Activated effector memory CD4-positive, alpha-beta T cell treated with anti-CD3 and anti-CD28 coated beads, Interleukin-2, amount 50 U/mL, for 16 hours (primary cell): ENCODE results near the gene SLC39A11.

Source experiments
- DNase-seq: peaks from one replicate; pipeline ENCODE4 v3.0.0-alpha.2; 2020

SLC39A11 gene

DNA sequence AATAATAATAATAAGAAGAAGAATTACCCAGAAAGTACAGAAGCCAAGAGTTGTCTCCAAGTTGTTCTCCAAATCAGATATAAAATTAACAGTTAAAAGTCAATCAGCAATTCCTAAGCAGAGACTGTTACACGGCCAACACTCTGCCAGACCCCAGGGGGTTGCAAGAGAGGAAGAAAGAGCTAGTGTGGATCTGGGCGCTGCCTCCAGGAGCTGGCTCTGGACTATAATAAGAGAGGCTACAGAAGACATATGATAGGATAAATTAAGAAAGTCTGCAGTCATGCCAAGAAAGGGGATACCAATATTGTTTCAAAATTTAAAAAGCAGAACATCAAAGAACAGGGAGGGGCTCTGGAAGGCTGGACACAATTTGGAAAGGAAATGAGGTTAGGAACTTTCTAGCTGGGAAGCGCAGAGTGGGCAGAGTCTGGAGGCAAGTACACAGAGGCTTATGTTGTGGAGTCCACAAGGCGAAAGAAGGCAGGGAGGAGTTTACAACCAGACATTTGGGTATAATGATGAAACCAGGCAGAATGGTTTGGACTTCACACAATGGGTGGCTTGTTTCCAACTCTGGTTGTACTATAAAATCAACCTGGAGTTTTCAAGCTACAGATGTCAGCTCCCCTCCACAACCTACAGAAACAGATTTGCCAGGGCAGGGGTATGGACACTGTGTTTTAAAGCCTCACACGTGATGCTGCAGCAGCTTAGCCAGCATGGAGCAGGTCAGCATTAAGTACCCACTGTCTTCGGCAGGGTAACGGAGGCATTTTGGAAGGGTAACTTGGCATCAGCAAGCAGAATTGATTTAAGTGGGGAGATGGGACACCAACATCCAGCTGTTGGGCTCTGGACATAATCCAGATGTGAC, 49.4 kb downstream of the SLC39A11 start:
- no peak for DNase-seq

DNA sequence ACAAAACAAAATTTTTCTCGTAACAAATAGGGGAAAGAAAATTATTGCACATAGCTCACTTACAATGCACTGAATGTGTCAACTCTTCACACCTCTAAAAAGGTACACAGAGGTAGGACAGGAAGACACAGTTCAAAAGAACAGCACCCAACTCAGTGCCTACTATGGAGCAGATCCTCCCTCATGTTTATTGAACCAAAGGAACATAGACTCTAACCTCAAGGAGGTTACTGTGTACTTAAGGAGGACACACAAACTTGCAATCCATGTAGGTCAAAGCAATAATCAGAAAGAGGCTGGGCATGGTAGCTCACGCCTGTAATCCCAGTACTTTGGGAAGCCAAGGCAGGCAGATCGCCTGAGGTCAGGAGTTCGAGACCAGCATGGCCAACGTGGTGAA, 50.3 kb downstream of the SLC39A11 start:
- no peak for DNase-seq

DNA sequence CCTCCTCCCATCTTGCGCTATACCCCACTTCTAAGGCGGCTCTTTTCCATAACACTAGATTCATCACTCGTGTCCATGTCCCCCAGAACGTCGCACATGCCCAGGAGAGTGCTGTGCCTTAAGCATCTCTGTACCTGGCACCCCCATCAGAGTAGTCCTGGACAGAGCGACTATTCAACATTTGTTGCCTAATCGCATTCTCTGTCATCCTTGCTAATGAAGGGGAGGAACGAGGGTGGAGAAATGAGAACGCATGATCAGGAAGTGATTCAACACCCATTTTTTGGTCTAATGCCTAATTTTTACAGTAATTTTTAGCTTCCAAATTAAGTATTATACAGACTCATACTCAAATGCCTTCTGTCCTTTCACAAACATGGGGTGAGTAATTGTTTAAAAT, 53.2 kb downstream of the SLC39A11 start:
- DNase-seq = no peak

- DNase-seq = no peak
These were observed 61.0 kb downstream of the SLC39A11 start for GRCh38 chr17:73031472-73031871.

DNA sequence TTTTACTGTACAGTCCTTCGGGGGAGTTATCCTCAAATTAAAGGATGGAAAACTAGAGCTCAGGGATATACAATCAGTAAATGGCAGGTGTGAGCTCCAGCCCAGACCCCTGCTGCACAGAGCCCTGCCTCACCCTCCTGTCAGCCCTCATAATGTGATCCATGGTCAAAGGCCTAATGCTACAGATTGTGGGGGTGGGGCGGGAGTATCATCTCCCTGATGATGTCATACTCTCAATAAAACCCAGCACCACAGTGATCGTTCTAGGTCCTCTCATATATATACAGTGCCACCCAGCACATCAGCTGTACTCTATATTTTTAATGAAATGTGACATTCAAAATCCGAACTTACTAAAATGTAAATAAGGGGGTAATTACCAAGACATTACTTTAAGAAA, 61.5 kb downstream of the SLC39A11 start:
- no peak for DNase-seq

GRCh38 chr17:73030501-73030921, 62.0 kb downstream of the SLC39A11 start:
- no peak for DNase-seq

GRCh38 chr17:73029991-73030390, 62.5 kb downstream of the SLC39A11 start:
- no peak for DNase-seq

DNA sequence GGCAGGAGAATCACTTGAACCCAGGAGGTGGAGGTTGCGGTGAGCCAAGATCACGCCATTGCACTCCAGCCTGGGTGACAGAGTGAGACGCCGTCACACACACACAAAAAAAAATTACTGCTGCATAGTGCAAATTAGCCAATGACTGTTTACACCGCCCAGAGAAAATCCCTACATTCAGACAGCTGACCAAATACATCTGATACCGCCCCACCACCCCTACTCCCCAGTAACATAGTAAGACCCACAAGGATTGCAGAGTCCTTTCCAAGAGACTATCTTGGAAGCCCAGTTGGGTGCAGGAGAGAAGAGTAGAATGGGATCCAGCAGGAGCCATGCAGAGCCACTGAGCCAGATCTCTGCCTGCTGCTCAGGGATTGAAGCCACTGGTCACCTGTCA, 63.5 kb downstream of the SLC39A11 start:
- DNase-seq = no peak

DNA sequence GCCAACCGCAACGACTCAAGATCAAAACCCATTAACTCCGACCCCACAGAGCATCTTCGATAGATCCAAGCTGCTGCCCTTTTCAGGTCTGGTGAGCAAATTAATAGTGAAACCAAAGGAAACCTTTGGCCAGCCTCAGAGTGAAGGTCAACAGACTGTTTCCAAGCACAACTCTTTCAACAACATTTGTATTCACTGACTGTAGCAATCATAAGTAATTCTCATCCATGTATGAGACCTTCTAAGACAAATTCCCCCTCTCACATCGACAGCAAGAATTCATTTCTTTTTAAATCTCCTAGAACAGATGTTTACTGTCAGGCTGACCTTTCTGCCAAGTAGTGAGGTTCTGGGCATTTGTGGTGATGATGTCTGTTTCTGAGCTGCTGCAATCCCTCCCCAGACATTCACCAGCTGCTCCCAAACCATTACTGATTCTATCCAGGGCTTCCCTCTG, 64.2 kb downstream of the SLC39A11 start:
- DNase-seq = no peak

GRCh38 chr17:73027130-73027741, 65.3 kb downstream of the SLC39A11 start:
- DNase-seq = no peak

DNA sequence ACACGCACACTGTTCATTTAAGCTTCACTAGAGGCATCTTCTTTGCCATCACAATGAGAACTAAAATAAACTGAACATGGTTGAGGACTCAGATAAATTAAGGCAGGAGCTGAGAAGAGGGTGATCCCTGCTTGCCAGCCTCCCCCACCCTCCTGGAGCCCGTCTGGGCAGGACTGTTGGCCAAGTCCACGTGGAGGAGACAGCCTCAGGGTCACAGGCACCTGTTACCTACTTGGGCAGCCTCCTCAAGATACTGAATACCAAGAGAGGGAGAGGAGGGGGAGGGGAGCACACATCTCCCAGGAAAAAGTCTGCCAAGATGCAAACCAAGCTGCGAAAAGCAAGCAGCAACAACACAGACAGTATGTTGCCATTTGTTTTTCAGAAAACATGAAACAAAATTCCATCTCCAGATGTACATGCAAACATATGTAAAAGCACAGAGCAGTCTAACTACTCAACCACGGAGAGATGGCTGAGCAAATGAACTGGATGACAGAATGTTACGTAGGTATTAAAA, 67.4 kb downstream of the SLC39A11 start:
- no peak for DNase-seq

DNA sequence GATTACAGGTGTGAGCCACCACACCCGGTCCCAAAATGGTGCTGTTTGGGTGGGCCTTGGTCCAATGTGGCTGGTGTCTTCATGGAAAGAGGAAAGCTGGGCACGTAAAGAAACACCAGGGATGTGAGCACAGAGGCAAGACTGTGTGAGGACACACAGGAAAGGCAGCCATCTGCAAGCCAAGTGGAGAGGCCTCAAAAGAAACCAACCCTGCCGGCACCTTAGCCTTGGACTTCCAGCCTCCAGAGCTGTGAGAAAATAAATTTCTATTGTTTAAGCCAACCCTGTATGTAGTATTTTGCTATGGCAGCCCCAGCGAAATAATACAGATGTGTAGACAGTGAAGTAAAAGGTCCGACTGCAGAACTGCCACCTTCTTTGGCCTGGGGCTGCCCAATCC, 68.7 kb downstream of the SLC39A11 start:
- no peak for DNase-seq

GRCh38 chr17:73022694-73023093, 69.8 kb downstream of the SLC39A11 start:
- DNase-seq = no peak

DNA sequence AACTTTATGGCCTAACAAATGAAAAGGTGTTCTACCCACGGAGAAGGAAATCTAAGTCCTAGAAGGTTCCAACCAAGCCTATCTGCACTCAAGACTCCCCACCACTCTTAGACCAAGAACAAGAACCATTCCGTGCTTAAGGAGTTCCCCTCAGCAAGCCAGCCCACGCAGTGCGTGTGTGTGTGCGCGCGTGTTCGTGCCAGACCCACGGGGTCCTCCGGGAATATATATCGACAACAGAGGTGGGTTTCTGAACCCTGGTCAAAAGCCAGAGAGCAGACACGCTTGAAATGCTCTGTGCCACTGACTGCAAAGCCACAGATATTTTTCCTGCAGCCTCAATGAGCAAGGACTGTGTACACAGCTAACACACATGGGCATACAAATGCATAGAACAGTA, 70.7 kb downstream of the SLC39A11 start:
- DNase-seq = no peak

- DNase-seq = no peak
These were observed 72.4 kb downstream of the SLC39A11 start for GRCh38 chr17:73020110-73020509.

DNA sequence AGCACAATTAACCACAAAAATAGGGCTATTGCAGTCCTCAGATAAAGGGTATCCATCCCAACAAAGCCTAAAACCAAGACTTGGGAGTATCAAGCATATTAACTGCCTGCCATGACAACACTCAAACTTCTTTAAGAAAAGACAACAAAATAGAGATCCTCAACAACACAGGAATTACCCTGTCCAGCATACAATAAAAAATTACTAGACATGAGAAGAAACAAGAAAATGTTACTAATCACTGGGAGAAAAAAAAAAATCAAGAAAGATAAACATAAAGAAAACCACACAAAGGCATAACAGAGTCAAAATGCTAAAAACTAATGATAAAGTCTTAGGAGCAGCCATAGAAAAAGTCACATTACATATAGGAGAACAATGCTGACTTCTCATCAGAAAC, 73.9 kb downstream of the SLC39A11 start:
- DNase-seq = no peak

DNA sequence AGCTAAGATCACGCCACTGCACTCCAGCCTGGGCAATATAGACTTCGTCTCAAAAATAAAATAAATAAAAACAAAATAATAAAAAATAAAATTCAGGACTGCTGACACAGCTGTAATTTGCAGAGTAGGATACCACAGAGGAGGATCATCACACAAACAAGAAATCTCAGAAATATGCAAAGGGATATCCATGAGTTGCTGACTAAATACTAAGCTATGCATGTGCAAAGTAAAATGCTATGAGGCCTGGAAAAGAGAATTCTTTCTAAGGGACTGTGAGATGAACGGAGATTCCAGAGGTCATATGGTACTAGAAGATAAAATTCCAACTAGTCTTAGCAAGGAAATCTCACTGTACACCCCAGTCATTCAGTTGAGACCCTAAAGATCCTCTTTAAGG, 74.8 kb downstream of the SLC39A11 start:
- no peak for DNase-seq

GRCh38 chr17:73015722-73016276, 76.7 kb downstream of the SLC39A11 start:
- no peak for DNase-seq

DNA sequence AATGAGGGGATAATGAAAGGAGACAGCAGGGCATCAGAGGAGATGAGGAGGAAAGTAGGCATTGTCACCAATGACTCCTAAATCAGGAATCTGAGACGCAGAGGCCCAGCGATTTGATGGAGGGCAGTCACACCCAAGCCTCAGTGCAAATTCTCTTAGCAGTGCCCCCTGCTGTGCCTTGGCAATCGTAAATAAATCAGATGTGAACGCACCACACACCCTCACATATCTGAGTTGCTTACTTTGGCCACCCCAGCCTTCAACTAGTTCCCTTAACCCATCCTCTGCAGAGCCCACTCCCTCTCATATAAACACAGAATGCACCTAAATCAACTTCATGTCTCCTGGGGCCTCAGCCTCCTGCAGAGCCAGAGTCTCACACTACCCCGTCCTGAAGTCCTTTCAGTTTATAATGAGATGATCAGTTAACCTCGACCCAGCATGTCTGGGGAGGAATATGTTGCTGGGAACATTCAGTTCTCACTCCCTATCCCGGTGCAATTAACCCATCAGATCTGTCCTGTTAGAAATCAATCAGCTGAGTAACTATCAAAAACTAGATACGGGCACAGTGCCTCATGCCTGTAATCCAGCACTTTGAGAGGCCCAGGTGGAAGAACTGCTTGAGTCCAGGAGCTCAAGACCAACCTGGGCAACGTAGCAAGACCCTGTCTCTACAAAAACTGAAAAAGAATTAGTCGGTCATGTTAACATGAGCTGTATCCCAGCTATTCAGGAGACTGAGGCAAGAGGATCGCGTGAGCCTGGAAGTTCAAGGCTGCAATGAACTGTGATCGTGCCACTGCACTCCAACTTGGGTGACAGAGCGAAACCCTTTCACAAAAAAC, 78.4 kb downstream of the SLC39A11 start:
- no peak for DNase-seq

GRCh38 chr17:73013301-73013700, 79.2 kb downstream of the SLC39A11 start:
- no peak for DNase-seq

GRCh38 chr17:73011016-73011486, 81.4 kb downstream of the SLC39A11 start:
- no peak for DNase-seq

DNA sequence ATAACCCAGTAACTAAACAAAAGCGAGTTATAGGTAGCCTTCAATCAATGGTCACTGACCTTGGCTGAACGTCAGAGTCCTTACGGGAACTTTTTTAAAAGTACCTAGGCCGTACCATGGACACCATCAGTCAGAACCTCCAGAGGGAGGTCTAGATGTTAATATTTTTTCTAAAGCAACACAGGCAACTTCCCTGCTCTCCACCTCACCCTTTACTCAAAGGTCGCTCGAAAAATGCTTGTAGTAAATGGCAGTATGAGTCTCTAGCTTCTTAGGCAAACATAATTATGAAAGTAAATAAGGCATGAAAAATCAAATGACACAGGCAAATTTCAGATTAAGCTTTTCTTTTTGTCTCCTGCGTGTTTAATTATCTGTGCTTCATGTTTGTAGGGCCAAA, 82.1 kb downstream of the SLC39A11 start:
- DNase-seq = no peak

- no peak for DNase-seq
These were observed 85.1 kb downstream of the SLC39A11 start for GRCh38 chr17:73007407-73007806.
